Stomach (tissue), 9 donors: ENCODE results near the gene ANTXRL. TPM values are rescaled to one million over a fixed set of nuclear protein-coding genes. Genes with fewer than 3 reads are reported as not detected.

ENCODE experiments used
- DNase-seq, 2 donors: peaks; one replicate each; pipeline versions ENCODE4 v3.0.0 to v3.0.0-alpha.2; 2013 to 2019
- H3K27ac ChIP-seq, 5 donors: fragments of 200-600 bp in 4 of 5; sonication (generic) in 4 of 5; one replicate each; pipeline ENCODE4 v1.5.1; 2013 to 2019; ENCODE audit warnings: mild to moderate bottlenecking in 1 of 5, moderate library complexity in 1 of 5
- H3K27me3 ChIP-seq, 3 donors: fragments of 200-600 bp; sonication (generic); one replicate each; pipeline ENCODE4 v1.5.1; 2017 to 2019; ENCODE audit warnings: mixed run types in 1 of 3
- H3K36me3 ChIP-seq, 4 donors: fragments of 200-600 bp; sonication (generic); 1 replicate in 3 of 4; 2 replicates in 1 of 4; pipeline ENCODE4 v1.5.1; 2016 to 2019
- H3K4me1 ChIP-seq, 4 donors: fragments of 200-600 bp; sonication (generic); one replicate each; pipeline ENCODE4 v1.5.1; 2016 to 2019
- H3K4me3 ChIP-seq, 4 donors: fragments of 200-600 bp; sonication (generic) in 3 of 4; one replicate each; pipeline ENCODE4 v1.5.1; 2016 to 2019; ENCODE audit warnings: mild to moderate bottlenecking in 1 of 4
- H3K9me3 ChIP-seq, 4 donors: fragments of 200-600 bp; sonication (generic); one replicate each; pipeline ENCODE4 v1.5.1; 2016 to 2019
- EP300 ChIP-seq: sonication (generic); formaldehyde crosslinking; IDR thresholded peaks from one replicate; pipeline ENCODE4 v1.6.1; 2017; ENCODE audit warnings: antibody characterized with exemption
- POLR2A ChIP-seq, 4 donors: fragments of 450-650 bp; IDR thresholded peaks; one replicate each; pipeline ENCODE4 v1.6.1; 2016; ENCODE audit warnings: antibody characterized with exemption in 4 of 4, control low read depth in 2 of 4, mild to moderate bottlenecking in 1 of 4, moderate library complexity in 1 of 4
- POLR2AphosphoS5 ChIP-seq, 3 donors: sonication (generic); formaldehyde crosslinking; IDR thresholded peaks; one replicate each; pipeline ENCODE4 v1.6.1; 2016; ENCODE audit warnings: antibody characterized with exemption in 3 of 3
- WGBS, 5 donors: extraction: QIAGEN DNeasy Blood & Tissue Kit in 3 of 5; methylation state at CpG; one replicate each; pipeline versions ENCODE4 v1.1.5 to v1.1.7; 2013 to 2018; 5-methylcytosine and 5-hydroxymethylcytosine counted together
- intact Hi-C: fragments of 100-400 bp; cut with DNase I; formaldehyde crosslinking; loops from one replicate; pipeline ENCODE4 v1.15.1; 2023; ENCODE audit warnings: low total_unique reads
- polyA plus RNA-seq, 3 donors: library from polyadenylated mRNA; stranded (reverse); fragments of 200-250 nt; gene quantifications; one replicate each; pipeline ENCODE4 v1.2.3, GENCODE V29; 2013
- total RNA-seq, 5 donors: library from RNA; depleted of rRNA; stranded (reverse); fragments of >200 nt; gene quantifications; one replicate each; pipeline versions ENCODE4 v1.1.0 to v1.2.3, GENCODE V29; 2014 to 2016
- TF ChIP-seq, protein P1 (sequence below), 7 experiments: fragments of 450-650 bp in 4 of 7; fragments of 200-600 bp in 3 of 7; sonication (generic) in 3 of 7; IDR thresholded peaks; one replicate each; pipeline ENCODE4 v1.5.1; 2016 to 2019; ENCODE audit warnings: antibody characterized with exemption in 7 of 7, control low read depth in 2 of 7, mild to moderate bottlenecking in 1 of 7
- donor health status: healthy with polysubstance abuse.
- donor health status: Bipolar disorder and iron deficiency.
- donor health status: healthy.

The ANTXRL gene
- total and polyA plus RNA-seq, 8 donors: not detected

DNA sequence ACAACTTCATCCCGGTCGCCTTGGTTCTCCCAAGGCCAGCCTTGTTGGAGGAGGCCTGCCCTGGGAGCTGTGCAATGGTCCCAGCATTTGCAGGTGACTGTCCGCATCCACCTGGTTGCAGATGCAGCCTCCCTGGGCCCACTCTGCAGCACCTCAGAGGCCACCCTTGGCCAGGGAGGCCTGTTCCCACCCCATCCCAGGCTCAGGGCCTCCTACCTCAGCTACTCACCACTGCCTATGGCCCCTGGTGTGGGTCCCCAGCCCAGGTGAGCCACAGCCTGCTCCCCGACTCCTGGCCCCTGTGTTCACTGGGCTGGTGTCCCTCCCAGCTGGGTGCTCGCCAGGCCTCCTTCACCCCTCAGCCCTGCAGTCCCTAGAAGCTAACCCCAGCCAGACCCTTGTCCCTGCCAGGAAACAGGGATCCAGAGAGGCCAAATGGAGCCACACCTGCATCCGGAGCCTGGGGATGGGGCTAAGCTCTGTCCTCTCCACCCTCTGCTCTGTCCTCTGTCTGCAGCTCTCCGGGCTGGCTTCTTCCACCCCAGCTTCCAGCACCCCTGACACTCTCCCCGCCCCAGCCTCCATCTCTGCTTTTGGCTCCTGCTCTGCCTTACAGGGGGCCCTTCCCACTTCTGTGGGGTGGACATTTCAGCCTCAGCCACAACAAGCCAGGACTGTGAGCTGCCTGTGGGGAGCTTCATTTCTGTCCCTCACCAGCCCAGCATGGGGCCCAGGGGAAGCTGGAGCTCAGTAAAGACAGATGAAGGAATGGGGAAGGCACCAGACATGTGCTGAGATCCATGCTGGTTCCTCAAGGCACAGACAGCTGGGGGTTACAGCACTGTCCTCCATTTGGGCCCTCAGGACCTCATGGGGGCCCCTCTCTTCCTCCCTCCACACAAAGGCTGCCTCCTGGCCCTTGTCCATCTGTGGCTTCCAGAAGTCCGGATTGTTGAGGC, 35.6 kb upstream of the ANTXRL start:
- 80 to 89% (median 84%) methylated on average over 7 to 9 of the region's 9 CpGs for WGBS, 5 donors
- DNase-seq: peak in 1 of 2 donors; percentile 22
- H3K9me3 ChIP-seq: no peaks in the 10 kb centered on the region
- H3K27ac ChIP-seq: no peak overlapping the region
- no peak for TF ChIP-seq EP300
- TF ChIP-seq, protein P1, sequence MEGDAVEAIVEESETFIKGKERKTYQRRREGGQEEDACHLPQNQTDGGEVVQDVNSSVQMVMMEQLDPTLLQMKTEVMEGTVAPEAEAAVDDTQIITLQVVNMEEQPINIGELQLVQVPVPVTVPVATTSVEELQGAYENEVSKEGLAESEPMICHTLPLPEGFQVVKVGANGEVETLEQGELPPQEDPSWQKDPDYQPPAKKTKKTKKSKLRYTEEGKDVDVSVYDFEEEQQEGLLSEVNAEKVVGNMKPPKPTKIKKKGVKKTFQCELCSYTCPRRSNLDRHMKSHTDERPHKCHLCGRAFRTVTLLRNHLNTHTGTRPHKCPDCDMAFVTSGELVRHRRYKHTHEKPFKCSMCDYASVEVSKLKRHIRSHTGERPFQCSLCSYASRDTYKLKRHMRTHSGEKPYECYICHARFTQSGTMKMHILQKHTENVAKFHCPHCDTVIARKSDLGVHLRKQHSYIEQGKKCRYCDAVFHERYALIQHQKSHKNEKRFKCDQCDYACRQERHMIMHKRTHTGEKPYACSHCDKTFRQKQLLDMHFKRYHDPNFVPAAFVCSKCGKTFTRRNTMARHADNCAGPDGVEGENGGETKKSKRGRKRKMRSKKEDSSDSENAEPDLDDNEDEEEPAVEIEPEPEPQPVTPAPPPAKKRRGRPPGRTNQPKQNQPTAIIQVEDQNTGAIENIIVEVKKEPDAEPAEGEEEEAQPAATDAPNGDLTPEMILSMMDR (IDR thresholded peaks at IDR 0.05): no peak
- no peak for TF ChIP-seq POLR2AphosphoS5 (IDR thresholded peaks at IDR 0.05)
- TF ChIP-seq POLR2A (IDR thresholded peaks at IDR 0.05): no peak
- no peaks in the 10 kb centered on the region for H3K27me3 ChIP-seq
- peaks cover 0 to 8% (median 5%) of the 10 kb centered on the region in 4 donors for H3K4me1 ChIP-seq
- H3K4me3 ChIP-seq: no peak overlapping the region
- intact Hi-C loops: no loop called here
- no peaks in the 10 kb centered on the region for H3K36me3 ChIP-seq

DNA sequence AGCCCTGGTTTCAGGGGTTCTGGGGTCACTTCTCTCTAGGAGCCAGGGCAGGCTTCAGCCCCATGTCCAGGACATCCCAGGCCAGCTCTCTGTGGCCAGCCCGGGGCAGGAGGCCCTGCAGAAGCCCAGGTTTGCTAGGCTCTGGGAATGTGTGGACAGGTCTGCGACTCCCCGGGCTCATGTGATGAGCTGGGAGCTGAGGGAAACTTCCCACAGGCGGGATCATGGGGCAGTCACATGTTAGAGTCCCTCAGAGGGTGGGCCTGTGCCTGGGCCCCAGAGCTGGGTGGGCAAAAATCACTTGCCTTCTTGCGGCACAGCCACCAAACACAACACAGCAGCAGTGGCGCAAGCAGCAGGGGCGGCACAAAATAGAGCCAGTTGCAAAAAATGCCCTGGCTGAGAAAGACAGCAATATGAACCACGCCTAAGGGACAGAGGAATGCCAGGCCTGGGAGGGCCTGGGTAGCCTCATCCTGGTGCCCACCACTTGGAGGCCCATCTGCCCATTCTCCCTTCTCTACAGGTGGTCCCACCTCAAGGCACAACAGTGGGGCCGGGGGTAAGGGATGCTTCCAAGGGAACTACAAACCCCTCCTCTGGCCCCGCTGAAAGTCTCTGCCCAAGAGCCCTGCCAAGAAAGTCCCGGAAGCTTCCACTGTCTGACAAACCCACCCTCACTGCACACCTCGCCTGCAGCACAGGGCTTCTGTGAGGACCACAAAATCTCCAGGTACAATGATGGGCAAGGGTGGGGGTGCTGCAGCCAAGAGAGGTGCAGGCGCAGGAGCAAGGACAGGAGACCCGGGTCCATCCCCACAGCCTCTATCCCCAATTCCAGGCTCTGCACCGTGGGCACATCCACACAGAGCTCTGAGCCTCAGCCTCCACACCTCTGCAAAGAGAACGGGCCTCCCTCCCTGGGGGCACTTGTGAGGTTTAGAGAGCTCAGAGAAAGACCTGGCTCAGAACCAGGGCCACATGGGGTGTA, 34.6 kb upstream of the ANTXRL start:
- no peak overlapping the region for H3K27ac ChIP-seq
- H3K4me3 ChIP-seq: no peak overlapping the region
- no peaks in the 10 kb centered on the region for H3K9me3 ChIP-seq
- H3K27me3 ChIP-seq: no peaks in the 10 kb centered on the region
- 89 to 98% (median 93%) methylated on average over 5 to 16 of the region's 16 CpGs for WGBS, 5 donors
- DNase-seq: peak in 1 of 2 donors; percentile 17
- peaks cover 0 to 10% (median 6%) of the 10 kb centered on the region in 4 donors for H3K4me1 ChIP-seq
- H3K36me3 ChIP-seq: no peaks in the 10 kb centered on the region
- intact Hi-C loops: no loop called here
- TF ChIP-seq, protein P1 (IDR thresholded peaks at IDR 0.05): no peak
- no peak for TF ChIP-seq POLR2A (IDR thresholded peaks at IDR 0.05)
- TF ChIP-seq EP300: no peak
- no peak for TF ChIP-seq POLR2AphosphoS5 (IDR thresholded peaks at IDR 0.05)

DNA sequence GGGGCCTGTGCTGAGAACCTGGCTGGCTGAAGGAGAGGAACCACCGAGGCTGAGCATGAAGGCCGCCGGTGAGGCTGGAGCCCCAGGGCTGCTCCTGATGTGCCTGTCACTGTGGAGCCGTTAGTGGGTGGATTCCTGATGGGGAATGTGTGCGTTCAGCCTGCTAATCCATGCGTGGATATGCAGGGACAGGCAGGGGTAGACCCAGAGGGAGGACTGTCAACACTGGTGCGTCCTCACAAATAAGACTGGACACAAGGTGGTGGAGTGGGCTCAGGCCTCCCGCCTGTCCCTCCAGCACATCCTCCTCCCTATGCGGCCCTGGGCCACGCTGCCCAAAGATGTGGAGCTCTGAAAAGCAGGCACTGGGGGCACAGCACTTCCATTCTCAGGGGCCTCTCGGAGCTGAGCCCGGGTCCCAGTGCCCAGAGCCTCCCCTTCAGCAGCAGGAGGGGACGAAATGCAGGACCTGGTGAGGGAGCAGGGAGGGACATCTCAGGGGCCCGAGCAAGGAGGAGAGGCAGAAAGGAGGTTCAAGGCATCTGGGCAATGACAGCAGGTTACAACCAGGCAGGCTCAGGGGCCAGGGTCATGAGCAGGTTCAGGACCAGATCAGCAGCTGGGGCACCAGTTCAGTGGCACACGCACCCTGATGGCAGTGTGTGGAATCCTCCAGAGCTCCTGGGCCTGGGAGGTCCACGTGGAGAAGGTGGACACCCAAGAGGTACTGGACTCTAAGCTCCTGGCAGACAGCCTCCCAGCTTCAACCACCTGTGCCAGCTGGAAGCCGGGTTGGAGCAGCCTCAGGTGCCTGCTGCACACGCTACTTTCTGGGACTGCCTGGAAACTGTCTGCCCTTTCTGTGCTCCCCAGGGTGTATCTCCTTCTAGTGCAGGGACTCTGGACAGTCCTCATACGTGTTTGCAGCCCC, 33.5 kb upstream of the ANTXRL start:
- H3K36me3 ChIP-seq: no peaks in the 10 kb centered on the region
- TF ChIP-seq POLR2AphosphoS5 (IDR thresholded peaks at IDR 0.05) (no peak), POLR2A (IDR thresholded peaks at IDR 0.05) (no peak), EP300 (no peak)
- TF ChIP-seq, protein P1 (IDR thresholded peaks at IDR 0.05): no peak
- H3K4me3 ChIP-seq: no peak overlapping the region
- no peak overlapping the region for H3K27ac ChIP-seq
- no peaks in the 10 kb centered on the region for H3K9me3 ChIP-seq
- peak in 1 of 2 donors; percentile 41 for DNase-seq
- H3K27me3 ChIP-seq: no peaks in the 10 kb centered on the region
- 77 to 87% (median 83%) methylated on average over 15 to 19 of the region's 19 CpGs for WGBS, 5 donors
- intact Hi-C loops: no loop called here
- H3K4me1 ChIP-seq: peaks cover 0 to 10% (median 6%) of the 10 kb centered on the region in 4 donors
